GM23338 (cell line): ENCODE data around the gene EGFR. TPM values are rescaled to one million over a fixed set of nuclear protein-coding genes. Genes with fewer than 3 reads are reported as not detected.

Source experiments
- ATAC-seq: fragments of 200-7000 bp; cut with Tn5 transposase; 3 replicates; pipeline ENCODE4 v1.9.1; 2020
- DNase-seq: peaks from one replicate; pipeline ENCODE4 v3.0.0-alpha.2; 2015; ENCODE audit warnings: low spot score
- H2AFZ ChIP-seq: fragments of 200-600 bp; sonication (generic); 2 replicates; pipeline ENCODE4 v1.8.0; 2016; ENCODE audit warnings: antibody characterized with exemption, mild to moderate bottlenecking, moderate library complexity
- H3F3A ChIP-seq: fragments of 200-600 bp; sonication (generic); replicated peaks from 2 replicates; pipeline ENCODE4 v1.8.0; 2017; ENCODE audit warnings: antibody characterized with exemption, mixed run types, low read depth
- H3K27ac ChIP-seq: fragments of 200-600 bp; sonication (generic); 2 replicates; pipeline ENCODE4 v1.6.1; 2016; ENCODE audit warnings: low read depth
- H3K27me3 ChIP-seq: fragments of 200-600 bp; sonication (generic); 2 replicates; pipeline ENCODE4 v1.8.0; 2016; ENCODE audit warnings: mild to moderate bottlenecking, mixed run types, moderate library complexity; ENCODE audit not compliant: insufficient read depth
- H3K36me3 ChIP-seq: fragments of 200-600 bp; sonication (generic); 2 replicates; pipeline ENCODE4 v1.8.0; 2016; ENCODE audit warnings: mild to moderate bottlenecking; ENCODE audit not compliant: insufficient read depth
- H3K4me1 ChIP-seq: fragments of 200-600 bp; sonication (generic); 2 replicates; pipeline ENCODE4 v1.8.0; 2016; ENCODE audit warnings: mild to moderate bottlenecking, moderate library complexity; ENCODE audit not compliant: insufficient read depth
- H3K4me2 ChIP-seq: fragments of 200-600 bp; sonication (generic); 2 replicates; pipeline ENCODE4 v1.7.1; 2017; ENCODE audit warnings: mixed run types
- H3K4me3 ChIP-seq: fragments of 200-600 bp; sonication (generic); 2 replicates; pipeline ENCODE4 v1.6.1; 2016; ENCODE audit warnings: mixed run types
- H3K79me2 ChIP-seq: fragments of 200-600 bp; sonication (generic); replicated peaks from 2 replicates; pipeline ENCODE4 v1.8.0; 2017; ENCODE audit warnings: mild to moderate bottlenecking; ENCODE audit not compliant: insufficient read depth
- H3K9me2 ChIP-seq: fragments of 200-600 bp; sonication (generic); 2 replicates; pipeline ENCODE4 v1.8.0; 2017; ENCODE audit not compliant: insufficient read depth
- H4K20me1 ChIP-seq: fragments of 200-600 bp; sonication (generic); replicated peaks from 2 replicates; pipeline ENCODE4 v1.8.0; 2017; ENCODE audit warnings: mild to moderate bottlenecking; ENCODE audit not compliant: insufficient read depth
- H3K27ac Mint-ChIP-seq: 2 replicates; pipeline ENCODE4 v1.8.0; 2020; ENCODE audit warnings: inconsistent platforms, mild to moderate bottlenecking, moderate library complexity, mixed read lengths
- H3K27me3 Mint-ChIP-seq: 3 replicates; pipeline ENCODE4 v1.8.0; 2022; ENCODE audit warnings: low read depth, mild to moderate bottlenecking, moderate library complexity, mixed read lengths, inconsistent platforms; ENCODE audit not compliant: insufficient read depth, poor library complexity
- H3K36me3 Mint-ChIP-seq: 3 replicates; pipeline ENCODE4 v1.8.0; 2021; ENCODE audit warnings: low read depth, mild to moderate bottlenecking, inconsistent platforms, moderate library complexity, mixed read lengths
- H3K4me1 Mint-ChIP-seq: 3 replicates; pipeline ENCODE4 v1.8.0; 2020; ENCODE audit warnings: mild to moderate bottlenecking, inconsistent platforms, mixed read lengths
- H3K4me3 Mint-ChIP-seq: 3 replicates; pipeline ENCODE4 v1.8.0; 2021; ENCODE audit warnings: moderate library complexity, mild to moderate bottlenecking, inconsistent platforms, mixed read lengths
- H3K9me3 Mint-ChIP-seq: 3 replicates; pipeline ENCODE4 v1.8.0; 2020; ENCODE audit warnings: moderate library complexity, mild to moderate bottlenecking, inconsistent platforms, mixed read lengths
- CREB1 ChIP-seq: fragments of 250-450 bp; sonication (Bioruptor Pico); IDR thresholded peaks from 2 replicates; pipeline ENCODE4 v1.5.0; 2020; ENCODE audit warnings: low read depth, mild to moderate bottlenecking, moderate library complexity
- EZH2phosphoT487 ChIP-seq: fragments of 200-600 bp; sonication (generic); IDR thresholded peaks from one replicate; pipeline ENCODE4 v1.8.1; 2018; ENCODE audit warnings: antibody characterized with exemption; ENCODE audit not compliant: unreplicated experiment
- NANOG ChIP-seq: IDR thresholded peaks from 2 replicates; pipeline ENCODE4 v1.6.1; 2016; ENCODE audit warnings: antibody characterized with exemption, borderline replicate concordance
- POLR2AphosphoS5 ChIP-seq: IDR thresholded peaks from 2 replicates; pipeline ENCODE4 v1.6.1; 2016; ENCODE audit warnings: antibody characterized with exemption, low read depth
- STAT1 ChIP-seq: IDR thresholded peaks from one replicate; pipeline ENCODE4 v1.6.1; 2016; ENCODE audit warnings: antibody characterized with exemption; ENCODE audit not compliant: unreplicated experiment
- ZNF114 ChIP-seq: fragments of 250-450 bp; sonication (Bioruptor Pico); IDR thresholded peaks from 2 replicates; pipeline ENCODE4 v1.5.0; 2020; ENCODE audit warnings: mild to moderate bottlenecking, moderate library complexity
- ZNF331 ChIP-seq: fragments of 250-450 bp; sonication (Bioruptor Pico); IDR thresholded peaks from 2 replicates; pipeline ENCODE4 v1.5.0; 2020; ENCODE audit warnings: low read depth, mild to moderate bottlenecking, moderate library complexity
- polyA plus RNA-seq: library from polyadenylated mRNA; unstranded; fragments of >200 nt; fragmentation: Nextera tagmentation; extraction: Ambion mirVana; gene quantifications from 2 replicates; pipeline ENCODE4 v1.2.1, GENCODE V29; 2016
- total RNA-seq: library from RNA; depleted of rRNA; stranded (reverse); fragments of >200 nt; shearing (Covaris generic); gene quantifications from 2 replicates; pipeline ENCODE4 v1.2.3, GENCODE V29; 2014
- TF ChIP-seq, protein P1 (sequence below): IDR thresholded peaks from 2 replicates; pipeline ENCODE4 v1.6.1; 2016; ENCODE audit warnings: antibody characterized with exemption
- TF ChIP-seq, protein P2 (sequence below), 2 experiments: fragments of 200-600 bp in 1 of 2; sonication (generic) in 1 of 2; conservative IDR thresholded peaks; 2 replicates each; pipeline versions ENCODE4 v1.5.1 to v1.6.1; 2016 to 2017; ENCODE audit warnings: antibody characterized with exemption in 2 of 2, low read depth in 2 of 2, mild to moderate bottlenecking in 2 of 2, moderate library complexity in 1 of 2
- TF ChIP-seq, protein P3 (sequence below): IDR thresholded peaks from one replicate; pipeline ENCODE4 v1.6.1; 2018; ENCODE audit warnings: antibody characterized with exemption; ENCODE audit not compliant: unreplicated experiment

Gene EGFR
- total and polyA plus RNA-seq, 2 experiments from 2014 or later = 1.5 to 4.5 TPM

DNA sequence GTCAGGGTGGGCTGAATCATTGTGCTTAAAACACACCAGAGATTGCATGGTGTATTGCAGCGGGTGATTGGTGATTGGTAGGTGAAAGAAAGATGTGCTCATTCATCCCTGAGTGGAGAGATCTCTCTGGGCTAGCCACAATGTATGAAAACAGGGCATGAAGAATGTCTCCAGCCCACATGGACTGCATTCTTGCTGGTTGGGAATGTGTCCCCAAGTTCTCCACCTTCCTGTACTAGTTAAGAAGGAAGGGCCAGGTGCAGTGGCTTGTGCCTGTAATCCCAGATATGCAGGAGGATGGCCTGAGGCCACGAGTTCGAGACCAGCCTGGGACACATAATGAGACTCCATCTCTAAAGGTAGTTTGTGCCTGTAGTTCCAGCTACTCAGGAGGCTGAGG is 232.5 kb downstream of the EGFR start:
- H3K27me3 Mint-ChIP-seq = peaks cover 38% of the 10 kb centered on the region
- Histone ChIP-seq H4K20me1 (no peaks in the 10 kb centered on the region), H3K79me2 (no peaks in the 10 kb centered on the region), H3K27ac (no peak overlapping the region), H2AFZ (no peak overlapping the region), H3K4me3 (no peak overlapping the region), H3K4me2 (no peak overlapping the region), H3K4me1 (no peaks in the 10 kb centered on the region), H3F3A (no peaks in the 10 kb centered on the region), H3K27me3 (peaks cover 39% of the 10 kb centered on the region), H3K9me2 (0 out of 2 replicates have a peak, but pooled peaks cover 3% of the 10 kb centered on the region), H3K36me3 (no peaks in the 10 kb centered on the region)
- DNase-seq (no peak), ATAC-seq (no peak)
- peaks cover 12% of the 10 kb centered on the region for H3K4me1 Mint-ChIP-seq
- TF ChIP-seq EZH2phosphoT487 (no peak), STAT1 (no peak), POLR2AphosphoS5 (no peak), ZNF114 (no peak)
- TF ChIP-seq, protein P1, sequence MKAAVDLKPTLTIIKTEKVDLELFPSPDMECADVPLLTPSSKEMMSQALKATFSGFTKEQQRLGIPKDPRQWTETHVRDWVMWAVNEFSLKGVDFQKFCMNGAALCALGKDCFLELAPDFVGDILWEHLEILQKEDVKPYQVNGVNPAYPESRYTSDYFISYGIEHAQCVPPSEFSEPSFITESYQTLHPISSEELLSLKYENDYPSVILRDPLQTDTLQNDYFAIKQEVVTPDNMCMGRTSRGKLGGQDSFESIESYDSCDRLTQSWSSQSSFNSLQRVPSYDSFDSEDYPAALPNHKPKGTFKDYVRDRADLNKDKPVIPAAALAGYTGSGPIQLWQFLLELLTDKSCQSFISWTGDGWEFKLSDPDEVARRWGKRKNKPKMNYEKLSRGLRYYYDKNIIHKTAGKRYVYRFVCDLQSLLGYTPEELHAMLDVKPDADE = no peak
- TF ChIP-seq, protein P2, sequence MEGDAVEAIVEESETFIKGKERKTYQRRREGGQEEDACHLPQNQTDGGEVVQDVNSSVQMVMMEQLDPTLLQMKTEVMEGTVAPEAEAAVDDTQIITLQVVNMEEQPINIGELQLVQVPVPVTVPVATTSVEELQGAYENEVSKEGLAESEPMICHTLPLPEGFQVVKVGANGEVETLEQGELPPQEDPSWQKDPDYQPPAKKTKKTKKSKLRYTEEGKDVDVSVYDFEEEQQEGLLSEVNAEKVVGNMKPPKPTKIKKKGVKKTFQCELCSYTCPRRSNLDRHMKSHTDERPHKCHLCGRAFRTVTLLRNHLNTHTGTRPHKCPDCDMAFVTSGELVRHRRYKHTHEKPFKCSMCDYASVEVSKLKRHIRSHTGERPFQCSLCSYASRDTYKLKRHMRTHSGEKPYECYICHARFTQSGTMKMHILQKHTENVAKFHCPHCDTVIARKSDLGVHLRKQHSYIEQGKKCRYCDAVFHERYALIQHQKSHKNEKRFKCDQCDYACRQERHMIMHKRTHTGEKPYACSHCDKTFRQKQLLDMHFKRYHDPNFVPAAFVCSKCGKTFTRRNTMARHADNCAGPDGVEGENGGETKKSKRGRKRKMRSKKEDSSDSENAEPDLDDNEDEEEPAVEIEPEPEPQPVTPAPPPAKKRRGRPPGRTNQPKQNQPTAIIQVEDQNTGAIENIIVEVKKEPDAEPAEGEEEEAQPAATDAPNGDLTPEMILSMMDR (conservative IDR thresholded peaks at IDR 0.05; ENCODE audit: low read depth in 2 of 2) = no peak
- TF ChIP-seq, protein P3, sequence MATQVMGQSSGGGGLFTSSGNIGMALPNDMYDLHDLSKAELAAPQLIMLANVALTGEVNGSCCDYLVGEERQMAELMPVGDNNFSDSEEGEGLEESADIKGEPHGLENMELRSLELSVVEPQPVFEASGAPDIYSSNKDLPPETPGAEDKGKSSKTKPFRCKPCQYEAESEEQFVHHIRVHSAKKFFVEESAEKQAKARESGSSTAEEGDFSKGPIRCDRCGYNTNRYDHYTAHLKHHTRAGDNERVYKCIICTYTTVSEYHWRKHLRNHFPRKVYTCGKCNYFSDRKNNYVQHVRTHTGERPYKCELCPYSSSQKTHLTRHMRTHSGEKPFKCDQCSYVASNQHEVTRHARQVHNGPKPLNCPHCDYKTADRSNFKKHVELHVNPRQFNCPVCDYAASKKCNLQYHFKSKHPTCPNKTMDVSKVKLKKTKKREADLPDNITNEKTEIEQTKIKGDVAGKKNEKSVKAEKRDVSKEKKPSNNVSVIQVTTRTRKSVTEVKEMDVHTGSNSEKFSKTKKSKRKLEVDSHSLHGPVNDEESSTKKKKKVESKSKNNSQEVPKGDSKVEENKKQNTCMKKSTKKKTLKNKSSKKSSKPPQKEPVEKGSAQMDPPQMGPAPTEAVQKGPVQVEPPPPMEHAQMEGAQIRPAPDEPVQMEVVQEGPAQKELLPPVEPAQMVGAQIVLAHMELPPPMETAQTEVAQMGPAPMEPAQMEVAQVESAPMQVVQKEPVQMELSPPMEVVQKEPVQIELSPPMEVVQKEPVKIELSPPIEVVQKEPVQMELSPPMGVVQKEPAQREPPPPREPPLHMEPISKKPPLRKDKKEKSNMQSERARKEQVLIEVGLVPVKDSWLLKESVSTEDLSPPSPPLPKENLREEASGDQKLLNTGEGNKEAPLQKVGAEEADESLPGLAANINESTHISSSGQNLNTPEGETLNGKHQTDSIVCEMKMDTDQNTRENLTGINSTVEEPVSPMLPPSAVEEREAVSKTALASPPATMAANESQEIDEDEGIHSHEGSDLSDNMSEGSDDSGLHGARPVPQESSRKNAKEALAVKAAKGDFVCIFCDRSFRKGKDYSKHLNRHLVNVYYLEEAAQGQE = no peak
- no peaks in the 10 kb centered on the region; the same call in 2 of the 3 replicates for H3K36me3 Mint-ChIP-seq
- no peak overlapping the region for H3K4me3 Mint-ChIP-seq
- no peaks in the 10 kb centered on the region for H3K9me3 Mint-ChIP-seq
- H3K27ac Mint-ChIP-seq = no peak overlapping the region

DNA sequence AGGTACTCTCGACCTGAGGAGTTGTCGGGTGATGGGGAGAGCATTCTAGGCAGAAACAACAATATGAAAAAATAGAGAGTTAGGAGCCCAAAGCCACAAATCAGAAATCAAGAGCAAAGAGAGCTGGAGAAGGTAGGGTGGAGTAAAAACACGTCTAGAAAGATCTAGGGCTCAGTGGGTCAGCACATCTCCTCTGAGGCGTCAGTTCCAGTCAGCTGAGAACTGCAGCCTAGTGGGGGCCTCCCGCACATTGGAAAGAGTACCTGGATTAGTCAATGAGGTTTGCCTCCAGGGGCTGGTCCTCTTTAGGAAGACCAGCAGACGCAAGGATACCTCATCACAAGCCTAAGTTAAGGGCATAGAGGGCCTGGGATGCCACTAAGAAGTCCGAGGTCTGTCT is 233.1 kb downstream of the EGFR start:
- no peaks in the 10 kb centered on the region for H4K20me1 ChIP-seq
- no peak overlapping the region for H3K27ac ChIP-seq
- H3K4me1 ChIP-seq = no peaks in the 10 kb centered on the region
- DNase-seq (no peak), ATAC-seq (no peak)
- Mint-ChIP-seq H3K27me3 (peaks cover 38% of the 10 kb centered on the region), H3K4me3 (no peak overlapping the region), H3K4me1 (peaks cover 12% of the 10 kb centered on the region), H3K27ac (no peak overlapping the region), H3K36me3 (no peaks in the 10 kb centered on the region; the same call in 2 of the 3 replicates), H3K9me3 (no peaks in the 10 kb centered on the region)
- 0 out of 2 replicates have a peak, but pooled peaks cover 3% of the 10 kb centered on the region for H3K9me2 ChIP-seq
- H3K27me3 ChIP-seq = peaks cover 45% of the 10 kb centered on the region
- H3K4me2 ChIP-seq = no peak overlapping the region
- no peaks in the 10 kb centered on the region for H3F3A ChIP-seq
- no peaks in the 10 kb centered on the region for H3K79me2 ChIP-seq
- no peak overlapping the region for H3K4me3 ChIP-seq
- H3K36me3 ChIP-seq = no peaks in the 10 kb centered on the region
- H2AFZ ChIP-seq = no peak overlapping the region
- TF ChIP-seq STAT1 (no peak), ZNF114 (no peak), NANOG (no peak), ZNF331 (CRISPR knock-in tag) (no peak), CREB1 (CRISPR knock-in tag) (no peak)
- TF ChIP-seq, protein P3 = no peak
- TF ChIP-seq, protein P2 (conservative IDR thresholded peaks at IDR 0.05; ENCODE audit: low read depth in 2 of 2) = no peak
- TF ChIP-seq, protein P1 = no peak
